Tibial nerve (tissue), 4 donors: Measurements from ENCODE around the gene CDH4.

Source experiments
- CTCF ChIP-seq, 5 experiments: fragments of 200-600 bp in 3 of 5; fragments of 450-650 bp in 2 of 5; sonication (generic) in 3 of 5; IDR thresholded peaks; one replicate each; pipeline ENCODE4 v1.5.1; 2016 to 2019; ENCODE audit warnings: antibody characterized with exemption in 5 of 5, mild to moderate bottlenecking in 3 of 5, moderate library complexity in 2 of 5
- EP300 ChIP-seq, 2 donors: sonication (generic); formaldehyde crosslinking; IDR thresholded peaks; one replicate each; pipeline ENCODE4 v1.6.1; 2017; ENCODE audit warnings: antibody characterized with exemption in 2 of 2, mild to moderate bottlenecking in 1 of 2
- POLR2A ChIP-seq, 2 donors: fragments of 450-650 bp; IDR thresholded peaks; one replicate each; pipeline ENCODE4 v1.6.1; 2017; ENCODE audit warnings: antibody characterized with exemption in 2 of 2, mild to moderate bottlenecking in 2 of 2, moderate library complexity in 2 of 2

GRCh38 chr20:61745397-61746146, 493.5 kb downstream of the CDH4 start:
- TF ChIP-seq CTCF (IDR thresholded peaks at IDR 0.05): no peak
- no peak for TF ChIP-seq EP300 (IDR thresholded peaks at IDR 0.05)
- no peak for TF ChIP-seq POLR2A (IDR thresholded peaks at IDR 0.05)
